HUES6 (cell line): ENCODE data around the gene LTBP4.
A peak's percentile ranks its signal among the peaks of the same experiment; 100 is the strongest.

ENCODE experiments used
- H3K27ac ChIP-seq: 2 replicates; pipeline ENCODE4 v1.7.0; 2013; ENCODE audit warnings: low read depth, mild to moderate bottlenecking, low read length, inconsistent platforms
- H3K27me3 ChIP-seq: 2 replicates; pipeline ENCODE4 v1.6.1; 2013; ENCODE audit warnings: low read length; ENCODE audit not compliant: control insufficient read depth, insufficient read depth
- H3K36me3 ChIP-seq: 2 replicates; pipeline ENCODE4 v1.6.1; 2013; ENCODE audit warnings: low read length; ENCODE audit not compliant: control insufficient read depth, insufficient read depth
- H3K4me1 ChIP-seq: 2 replicates; pipeline ENCODE4 v1.6.1; 2013; ENCODE audit warnings: low read length; ENCODE audit not compliant: control insufficient read depth, insufficient read depth
- H3K4me3 ChIP-seq: 2 replicates; pipeline ENCODE4 v1.5.1; 2013; ENCODE audit warnings: low read depth, low read length
- H3K9ac ChIP-seq: one replicate; pipeline ENCODE4 v1.6.1; 2013; ENCODE audit warnings: mild to moderate bottlenecking, low read length
- H3K9me3 ChIP-seq: 2 replicates; pipeline ENCODE4 v1.6.1; 2013; ENCODE audit warnings: low read depth, low read length; ENCODE audit not compliant: control insufficient read depth, insufficient read depth

LTBP4 gene

DNA sequence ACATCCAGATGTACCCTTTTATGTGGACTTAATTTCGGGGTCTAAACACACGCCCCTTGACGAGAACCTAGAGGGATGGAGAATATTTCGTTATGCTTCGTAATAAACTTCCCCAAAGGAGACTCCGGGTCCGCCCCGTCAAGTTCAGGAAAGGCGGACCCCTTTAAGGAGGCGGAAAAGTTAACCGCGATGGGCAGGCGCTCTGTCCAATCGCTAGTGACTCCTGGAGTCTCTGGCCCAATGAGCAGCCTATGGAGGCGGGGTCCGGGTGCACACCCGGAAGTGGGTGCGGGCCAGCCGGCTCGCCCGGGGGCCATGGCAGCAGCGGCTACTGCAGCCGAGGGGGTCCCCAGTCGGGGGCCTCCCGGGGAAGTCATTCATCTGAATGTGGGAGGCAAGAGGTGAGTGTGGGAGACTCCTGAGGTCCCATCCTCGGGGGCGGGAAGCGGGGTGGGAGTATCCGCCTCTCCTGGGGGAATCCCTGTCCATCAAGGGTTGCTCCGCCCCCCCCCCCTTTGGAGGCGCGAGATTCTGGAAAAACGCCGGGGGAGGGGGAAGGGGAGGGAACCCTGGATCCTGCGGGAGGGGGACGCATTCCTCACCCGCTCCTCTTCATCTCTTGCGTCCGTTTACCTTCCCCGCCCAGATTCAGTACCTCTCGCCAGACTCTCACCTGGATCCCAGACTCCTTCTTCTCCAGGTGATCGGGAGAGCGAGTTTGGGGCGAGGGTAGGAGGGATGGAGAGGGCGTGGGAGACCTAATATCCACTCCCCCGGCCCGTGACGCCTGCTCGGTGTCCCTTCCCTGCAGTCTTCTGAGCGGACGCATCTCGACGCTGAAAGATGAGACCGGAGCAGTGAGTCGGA, 24.4 kb upstream of the LTBP4 start, which contains the start of gene SHKBP1:
Gene SHKBP1, plus strand, starts transcription at position 289 of the 867 bp plus-strand sequence. Its CDS starts 27 bp downstream, at position 316.
- Histone ChIP-seq H3K4me1 (0 out of 2 replicates have a peak, but pooled peaks cover 7% of the 10 kb centered on the region), H3K9me3 (no peaks in the 10 kb centered on the region), H3K27ac (peak within 1 kb of the TSS; percentile 63; the same call in 1 of the 2 replicates)

GRCh38 chr19:40578442-40578908, 22.7 kb upstream of the LTBP4 start:
- H3K9ac ChIP-seq, result no peak overlapping the region
- no peak overlapping the region for H3K27ac ChIP-seq
- 0 out of 2 replicates have a peak, but pooled peaks cover 7% of the 10 kb centered on the region for H3K4me1 ChIP-seq
- peaks cover 33% of the 10 kb centered on the region for H3K36me3 ChIP-seq
- no peaks in the 10 kb centered on the region for H3K9me3 ChIP-seq
- H3K27me3 ChIP-seq, result no peaks in the 10 kb centered on the region
- peak overlapping the region; percentile 27 for H3K4me3 ChIP-seq

More for the DNA sequence above, 24.4 kb upstream of the LTBP4 start, which contains the start of gene SHKBP1:
- peak within 1 kb of the TSS; percentile 92 for H3K4me3 ChIP-seq
- peaks cover 19% of the 10 kb centered on the region for H3K36me3 ChIP-seq
- H3K9ac ChIP-seq, result peak within 1 kb of the TSS; percentile 67
- no peaks in the 10 kb centered on the region for H3K27me3 ChIP-seq

DNA sequence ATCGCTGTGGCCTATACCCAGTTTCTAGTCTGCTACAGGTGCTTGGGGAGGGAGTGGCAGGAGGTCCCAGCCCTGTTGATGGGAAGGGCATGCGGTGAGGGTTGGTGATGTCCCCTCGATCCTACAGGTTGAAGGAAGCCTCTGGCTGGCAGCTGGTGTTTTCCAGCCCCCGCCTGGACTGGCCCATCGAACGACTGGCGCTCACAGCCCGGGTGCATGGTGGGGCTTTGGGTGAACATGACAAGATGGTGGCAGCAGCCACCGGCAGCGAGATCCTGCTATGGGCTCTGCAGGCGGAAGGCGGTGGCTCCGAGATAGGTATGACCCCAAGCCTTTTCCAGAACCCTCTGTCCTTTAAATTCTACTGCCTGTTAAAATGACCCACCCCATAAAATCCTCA, 20.6 kb upstream of the LTBP4 start:
- no peak overlapping the region for H3K4me3 ChIP-seq
- H3K4me1 ChIP-seq, result 0 out of 2 replicates have a peak, but pooled peaks cover 7% of the 10 kb centered on the region
- no peaks in the 10 kb centered on the region for H3K9me3 ChIP-seq
- H3K9ac ChIP-seq, result no peak overlapping the region
- H3K36me3 ChIP-seq, result peaks cover 43% of the 10 kb centered on the region
- no peak overlapping the region for H3K27ac ChIP-seq
- no peaks in the 10 kb centered on the region for H3K27me3 ChIP-seq

GRCh38 chr19:40581531-40581930, 19.6 kb upstream of the LTBP4 start:
- H3K9me3 ChIP-seq, result no peaks in the 10 kb centered on the region
- H3K36me3 ChIP-seq, result peaks cover 50% of the 10 kb centered on the region
- no peak overlapping the region for H3K27ac ChIP-seq
- 0 out of 2 replicates have a peak, but pooled peaks cover 5% of the 10 kb centered on the region for H3K4me1 ChIP-seq
- no peaks in the 10 kb centered on the region for H3K27me3 ChIP-seq
- H3K4me3 ChIP-seq, result no peak overlapping the region
- no peak overlapping the region for H3K9ac ChIP-seq

DNA sequence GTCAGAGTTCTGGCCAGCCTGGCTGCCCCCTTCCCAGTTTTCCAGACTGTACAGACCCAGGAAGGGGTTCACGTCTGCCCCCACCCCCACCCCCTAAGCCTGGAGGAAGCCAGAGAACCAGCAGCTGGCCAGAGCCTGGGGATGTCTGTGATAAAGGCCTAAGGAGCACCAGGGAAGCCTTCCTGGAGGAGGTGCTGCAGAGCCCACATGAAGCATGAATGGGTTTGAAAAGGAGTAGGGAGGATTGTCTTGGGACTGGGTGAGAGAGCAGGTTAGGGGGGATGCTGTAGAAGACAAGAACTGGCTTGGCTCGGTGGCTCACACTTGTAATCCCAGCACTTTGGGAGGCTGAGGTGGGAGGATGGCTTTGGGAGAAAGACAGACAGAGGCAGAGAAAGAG, 18.7 kb upstream of the LTBP4 start:
- Histone ChIP-seq H3K9ac (no peak overlapping the region), H3K9me3 (no peaks in the 10 kb centered on the region), H3K4me1 (0 out of 2 replicates have a peak, but pooled peaks cover 5% of the 10 kb centered on the region), H3K27me3 (no peaks in the 10 kb centered on the region), H3K4me3 (no peak overlapping the region), H3K27ac (no peak overlapping the region), H3K36me3 (peaks cover 58% of the 10 kb centered on the region)

DNA sequence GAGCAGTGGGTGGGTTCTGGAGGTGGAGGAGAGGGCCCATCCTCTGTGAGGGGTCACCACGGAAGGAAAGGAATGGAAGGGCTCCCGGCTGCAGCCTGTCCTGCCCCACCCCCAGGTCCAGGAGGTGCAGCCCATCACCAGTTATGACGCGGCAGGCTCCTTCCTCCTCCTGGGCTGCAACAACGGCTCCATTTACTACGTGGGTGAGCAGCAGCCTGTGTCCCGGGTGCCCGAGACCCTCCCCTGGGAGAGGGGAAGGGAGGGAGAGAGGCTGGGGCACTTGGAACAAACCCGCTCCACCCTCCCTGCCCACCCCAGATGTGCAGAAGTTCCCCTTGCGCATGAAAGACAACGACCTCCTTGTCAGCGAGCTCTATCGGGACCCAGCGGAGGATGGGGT, 17.9 kb upstream of the LTBP4 start:
- no peak overlapping the region for H3K9ac ChIP-seq
- no peak overlapping the region for H3K4me3 ChIP-seq
- no peak overlapping the region for H3K27ac ChIP-seq
- H3K9me3 ChIP-seq, result no peaks in the 10 kb centered on the region
- H3K36me3 ChIP-seq, result peaks cover 64% of the 10 kb centered on the region
- H3K4me1 ChIP-seq, result 0 out of 2 replicates have a peak, but pooled peaks cover under 1% of the 10 kb centered on the region
- H3K27me3 ChIP-seq, result no peaks in the 10 kb centered on the region

GRCh38 chr19:40584007-40584406, 17.2 kb upstream of the LTBP4 start:
- H3K4me3 ChIP-seq, result no peak overlapping the region
- no peaks in the 10 kb centered on the region for H3K27me3 ChIP-seq
- no peak overlapping the region for H3K9ac ChIP-seq
- H3K36me3 ChIP-seq, result peaks cover 69% of the 10 kb centered on the region
- no peaks in the 10 kb centered on the region for H3K9me3 ChIP-seq
- H3K27ac ChIP-seq, result no peak overlapping the region
- H3K4me1 ChIP-seq, result no peaks in the 10 kb centered on the region

GRCh38 chr19:40585241-40585981, 15.8 kb upstream of the LTBP4 start:
- Histone ChIP-seq H3K9ac (no peak overlapping the region), H3K27me3 (no peaks in the 10 kb centered on the region), H3K36me3 (peaks cover 66% of the 10 kb centered on the region), H3K4me1 (no peaks in the 10 kb centered on the region), H3K4me3 (no peak overlapping the region), H3K9me3 (no peaks in the 10 kb centered on the region), H3K27ac (no peak overlapping the region)

- Histone ChIP-seq H3K9ac (no peak overlapping the region), H3K27ac (no peak overlapping the region), H3K4me3 (no peak overlapping the region), H3K36me3 (peaks cover 66% of the 10 kb centered on the region), H3K9me3 (no peaks in the 10 kb centered on the region), H3K4me1 (no peaks in the 10 kb centered on the region), H3K27me3 (no peaks in the 10 kb centered on the region)
Observed at GRCh38 chr19:40585982-40586422, 15.2 kb upstream of the LTBP4 start.

DNA sequence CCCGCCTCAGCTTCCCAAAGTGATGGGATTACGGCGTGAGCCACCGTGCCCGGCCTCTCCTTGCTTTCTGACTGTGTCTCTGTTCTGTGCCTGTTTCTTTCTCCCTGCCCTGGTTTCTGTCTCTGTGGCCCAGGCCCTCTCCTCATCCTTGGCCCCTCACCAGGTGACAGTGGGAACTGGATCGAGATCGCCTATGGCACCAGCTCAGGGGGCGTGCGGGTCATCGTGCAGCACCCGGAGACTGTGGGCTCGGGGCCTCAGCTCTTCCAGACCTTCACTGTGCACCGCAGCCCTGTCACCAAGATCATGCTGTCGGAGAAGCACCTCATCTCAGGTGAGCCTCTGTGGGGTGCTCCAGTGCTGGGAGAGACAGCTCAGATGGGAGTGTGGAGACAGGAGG, 14.6 kb upstream of the LTBP4 start:
- Histone ChIP-seq H3K27me3 (no peaks in the 10 kb centered on the region), H3K9me3 (no peaks in the 10 kb centered on the region), H3K4me1 (no peaks in the 10 kb centered on the region), H3K27ac (no peak overlapping the region), H3K36me3 (peaks cover 64% of the 10 kb centered on the region), H3K9ac (no peak overlapping the region), H3K4me3 (no peak overlapping the region)
